WERI-Rb-1 (cell line): ENCODE measurements around the gene CCDC120.

ENCODE experiments used
- DNase-seq: peaks from one replicate; pipeline ENCODE4 v3.0.0-alpha.2; 2020
- H3K27ac ChIP-seq: fragments of 250-450 bp; sonication (Bioruptor Pico); 2 replicates; pipeline ENCODE4 v1.5.1; 2020; ENCODE audit warnings: mild to moderate bottlenecking, moderate library complexity
- H3K27me3 ChIP-seq: fragments of 250-450 bp; sonication (Bioruptor Pico); 2 replicates; pipeline ENCODE4 v1.5.1; 2021; ENCODE audit warnings: mild to moderate bottlenecking, low read depth, moderate library complexity; ENCODE audit not compliant: insufficient read depth, severe bottlenecking
- H3K36me3 ChIP-seq: fragments of 250-450 bp; sonication (Bioruptor Pico); 2 replicates; pipeline ENCODE4 v1.5.1; 2020; ENCODE audit warnings: mild to moderate bottlenecking, moderate library complexity
- H3K4me3 ChIP-seq: 2 replicates; pipeline ENCODE4 v1.5.1; 2011; ENCODE audit warnings: low read depth, mild to moderate bottlenecking, control low read depth, low read length
- H3K9me3 ChIP-seq: fragments of 250-450 bp; sonication (Bioruptor Pico); 2 replicates; pipeline ENCODE4 v1.5.1; 2021; ENCODE audit warnings: mild to moderate bottlenecking, moderate library complexity; ENCODE audit not compliant: severe bottlenecking
- CTCF ChIP-seq: IDR thresholded peaks from 2 replicates; pipeline ENCODE4 v1.5.1; 2011; ENCODE audit warnings: low read depth, mild to moderate bottlenecking, control low read depth, inconsistent platforms, low read length

The CCDC120 gene

GRCh38 chrX:49106930-49107329, 48.1 kb downstream of the CCDC120 start:
- H3K9me3 ChIP-seq = no peaks in the 10 kb centered on the region
- H3K27ac ChIP-seq = no peak overlapping the region
- no peak overlapping the region for H3K4me3 ChIP-seq
- TF ChIP-seq CTCF = peak; percentile 78
- H3K36me3 ChIP-seq = peaks cover 7% of the 10 kb centered on the region; the same call in 1 of the 2 replicates
- DNase-seq = peak; percentile 40
- no peaks in the 10 kb centered on the region for H3K27me3 ChIP-seq

- Histone ChIP-seq H3K27ac (no peak overlapping the region), H3K4me3 (no peak overlapping the region), H3K9me3 (no peaks in the 10 kb centered on the region), H3K27me3 (peaks cover under 1% of the 10 kb centered on the region), H3K36me3 (peaks cover 7% of the 10 kb centered on the region; the same call in 1 of the 2 replicates)
- no peak for TF ChIP-seq CTCF
- DNase-seq = no peak
Measured at GRCh38 chrX:49108641-49109040, 49.8 kb downstream of the CCDC120 start.

GRCh38 chrX:49110417-49110816, 51.6 kb downstream of the CCDC120 start:
- H3K27me3 ChIP-seq = peaks cover 6% of the 10 kb centered on the region
- DNase-seq = no peak
- no peak overlapping the region for H3K4me3 ChIP-seq
- no peaks in the 10 kb centered on the region for H3K9me3 ChIP-seq
- H3K27ac ChIP-seq = no peak overlapping the region
- peaks cover 7% of the 10 kb centered on the region; the same call in 1 of the 2 replicates for H3K36me3 ChIP-seq
- no peak for TF ChIP-seq CTCF

GRCh38 chrX:49111791-49112190, 53.0 kb downstream of the CCDC120 start:
- DNase-seq = no peak
- TF ChIP-seq CTCF = no peak
- Histone ChIP-seq H3K9me3 (no peaks in the 10 kb centered on the region), H3K36me3 (peaks cover 13% of the 10 kb centered on the region), H3K27ac (no peak overlapping the region), H3K4me3 (no peak overlapping the region), H3K27me3 (peaks cover 6% of the 10 kb centered on the region)

GRCh38 chrX:49116076-49116475, 57.3 kb downstream of the CCDC120 start:
- TF ChIP-seq CTCF = no peak
- Histone ChIP-seq H3K9me3 (no peaks in the 10 kb centered on the region), H3K36me3 (peaks cover 6% of the 10 kb centered on the region), H3K27me3 (peaks cover 8% of the 10 kb centered on the region), H3K27ac (no peak overlapping the region), H3K4me3 (no peak overlapping the region)
- DNase-seq = no peak

GRCh38 chrX:49116716-49117115, 57.9 kb downstream of the CCDC120 start:
- no peak overlapping the region for H3K4me3 ChIP-seq
- peaks cover 8% of the 10 kb centered on the region for H3K27me3 ChIP-seq
- TF ChIP-seq CTCF = no peak
- peaks cover 6% of the 10 kb centered on the region for H3K36me3 ChIP-seq
- H3K9me3 ChIP-seq = no peaks in the 10 kb centered on the region
- no peak for DNase-seq
- H3K27ac ChIP-seq = no peak overlapping the region
